H1 (cell line): Measurements from ENCODE around the gene SPAG16. TPM values are rescaled to one million over a fixed set of nuclear protein-coding genes. Genes with fewer than 3 reads are reported as not detected.

ENCODE experiments used
- CTCF ChIA-PET: fragments of 300-600 bp; sonication (Branson Sonifier 250); formaldehyde crosslinking; loops from one replicate; lab custom pipeline; 2021; ENCODE audit not compliant: partially characterized antibody; lab: Charles Lee
- POLR2A ChIA-PET: fragments of 300-600 bp; sonication (Branson Sonifier 250); formaldehyde crosslinking; loops from one replicate; lab custom pipeline; 2021; ENCODE audit warnings: inconsistent platforms; ENCODE audit not compliant: partially characterized antibody; lab: Charles Lee
- DNase-seq, 2 experiments: peaks; one replicate each; pipeline versions ENCODE4 v3.0.0 to v3.0.0-alpha.2; 2010 to 2022; ENCODE audit warnings: low spot score in 2 of 2, low read depth in 1 of 2, mixed read lengths in 1 of 2
- FAIRE-seq: peaks from 2 replicates; lab custom pipeline; 2011; peaks lifted over from hg19 to GRCh38; lab: Jason Lieb, UNC
- H2AFZ ChIP-seq: 2 replicates; pipeline ENCODE4 v1.8.1; 2012; ENCODE audit warnings: low read length, inconsistent platforms
- H2AK5ac ChIP-seq: 2 replicates; pipeline ENCODE4 v1.6.1; 2013; ENCODE audit warnings: low read depth, low read length
- H2BK120ac ChIP-seq: replicated peaks from 2 replicates; pipeline ENCODE3; 2013; ENCODE audit warnings: low read depth, low read length, inconsistent platforms
- H2BK12ac ChIP-seq: 2 replicates; pipeline ENCODE4 v1.6.1; 2013; ENCODE audit warnings: low read depth, low read length
- H2BK15ac ChIP-seq: 2 replicates; pipeline ENCODE4 v1.6.1; 2013; ENCODE audit warnings: low read length
- H2BK20ac ChIP-seq: 2 replicates; pipeline ENCODE4 v1.6.1; 2013; ENCODE audit warnings: low read length
- H2BK5ac ChIP-seq: 2 replicates; pipeline ENCODE4 v1.6.1; 2013; ENCODE audit warnings: low read depth, low read length
- H3K14ac ChIP-seq: 2 replicates; pipeline ENCODE4 v1.6.1; 2013; ENCODE audit warnings: inconsistent platforms; ENCODE audit not compliant: insufficient read length
- H3K18ac ChIP-seq: 2 replicates; pipeline ENCODE4 v1.6.1; 2013; ENCODE audit warnings: low read length; ENCODE audit errors: extremely low read depth
- H3K23ac ChIP-seq: 2 replicates; pipeline ENCODE4 v1.6.1; 2013; ENCODE audit warnings: inconsistent platforms; ENCODE audit not compliant: insufficient read length
- H3K23me2 ChIP-seq: 2 replicates; pipeline ENCODE4 v1.6.1; 2013; ENCODE audit warnings: low read depth, low read length
- H3K27ac ChIP-seq: 2 replicates; pipeline ENCODE4 v1.6.1; 2011; ENCODE audit warnings: low read depth, low read length, inconsistent platforms
- H3K27me3 ChIP-seq, 4 experiments: replicated peaks in 1 of 4; 1 replicate in 1 of 4; 2 replicates in 3 of 4; pipeline versions ENCODE4 v1.6.1 to v1.8.1; 2011 to 2013; ENCODE audit warnings: low read length in 3 of 4, mild to moderate bottlenecking in 3 of 4, inconsistent platforms in 2 of 4, mixed read lengths in 2 of 4, moderate library complexity in 1 of 4; ENCODE audit not compliant: control insufficient read depth in 3 of 4, insufficient read depth in 3 of 4; ENCODE audit errors: extremely low read depth in 1 of 4
- H3K36me3 ChIP-seq, 4 experiments: 2 replicates each; pipeline versions ENCODE4 v1.6.1 to v1.8.1; 2011 to 2013; ENCODE audit warnings: mild to moderate bottlenecking in 4 of 4, low read length in 3 of 4, moderate library complexity in 2 of 4, control low read depth in 1 of 4, inconsistent platforms in 1 of 4; ENCODE audit not compliant: insufficient read depth in 4 of 4, control insufficient read depth in 2 of 4
- H3K4ac ChIP-seq: replicated peaks from 2 replicates; pipeline ENCODE3; 2013; ENCODE audit warnings: low read length, low read depth, mixed read lengths, inconsistent platforms; ENCODE audit not compliant: insufficient read length
- H3K4me1 ChIP-seq, 4 experiments: replicated peaks in 1 of 4; 1 replicate in 1 of 4; 2 replicates in 3 of 4; pipeline versions ENCODE4 v1.6.1 to v1.8.1; 2011 to 2013; ENCODE audit warnings: low read length in 3 of 4, inconsistent platforms in 2 of 4, mixed read lengths in 1 of 4; ENCODE audit not compliant: insufficient read depth in 4 of 4, control insufficient read depth in 3 of 4
- H3K4me2 ChIP-seq, 2 experiments: 2 replicates each; pipeline versions ENCODE4 v1.6.1 to v1.8.1; 2011 to 2013; ENCODE audit warnings: low read depth in 2 of 2, low read length in 2 of 2, control low read depth in 1 of 2, inconsistent platforms in 1 of 2, mild to moderate bottlenecking in 1 of 2; ENCODE audit not compliant: insufficient read depth in 1 of 2
- H3K4me3 ChIP-seq, 4 experiments: fragments of 200-600, 300-600 bp in 1 of 4; sonication (generic), shearing (Covaris generic), sonication (Bioruptor Twin) in 1 of 4; 2 replicates each; pipeline versions ENCODE4 v1.5.1 to v1.8.1; 2011 to 2016; ENCODE audit warnings: low read length in 4 of 4, low read depth in 3 of 4, control low read depth in 2 of 4, inconsistent platforms in 2 of 4, mild to moderate bottlenecking in 2 of 4, mixed read lengths in 1 of 4, moderate library complexity in 1 of 4; ENCODE audit not compliant: insufficient read depth in 2 of 4; ENCODE audit errors: extremely low read depth in 1 of 4
- H3K56ac ChIP-seq: replicated peaks from 2 replicates; pipeline ENCODE3; 2013; ENCODE audit warnings: low read depth, mild to moderate bottlenecking, mixed read lengths, low read length, inconsistent platforms; ENCODE audit not compliant: insufficient read length
- H3K79me1 ChIP-seq: 2 replicates; pipeline ENCODE4 v1.6.1; 2013; ENCODE audit warnings: low read depth, low read length, control low read depth
- H3K79me2 ChIP-seq, 2 experiments: 2 replicates each; pipeline versions ENCODE4 v1.6.1 to v1.8.1; 2012 to 2013; ENCODE audit warnings: low read length in 2 of 2, mild to moderate bottlenecking in 2 of 2, inconsistent platforms in 1 of 2; ENCODE audit not compliant: insufficient read depth in 2 of 2, control insufficient read depth in 1 of 2
- H3K9ac ChIP-seq, 4 experiments: replicated peaks in 1 of 4; 1 replicate in 1 of 4; 2 replicates in 3 of 4; pipeline versions ENCODE4 v1.6.1 to v1.8.1; 2011 to 2013; ENCODE audit warnings: low read depth in 3 of 4, low read length in 3 of 4, control low read depth in 2 of 4, mild to moderate bottlenecking in 2 of 4, moderate library complexity in 2 of 4, inconsistent platforms in 1 of 4; ENCODE audit errors: extremely low read depth in 1 of 4
- H3K9me3 ChIP-seq, 2 experiments: 2 replicates each; pipeline versions ENCODE4 v1.6.1 to v1.8.1; 2012 to 2013; ENCODE audit warnings: mild to moderate bottlenecking in 2 of 2, moderate library complexity in 2 of 2, control low read depth in 1 of 2, inconsistent platforms in 1 of 2, low read depth in 1 of 2, low read length in 1 of 2, mixed read lengths in 1 of 2; ENCODE audit not compliant: insufficient read depth in 2 of 2
- H4K20me1 ChIP-seq, 2 experiments: replicated peaks in 1 of 2; 2 replicates each; pipeline versions ENCODE3 to v1.8.1; 2011 to 2013; ENCODE audit warnings: inconsistent platforms in 2 of 2, low read length in 2 of 2, mild to moderate bottlenecking in 1 of 2; ENCODE audit not compliant: insufficient read depth in 2 of 2, control insufficient read depth in 1 of 2
- H4K5ac ChIP-seq: 2 replicates; pipeline ENCODE4 v1.6.1; 2013; ENCODE audit warnings: low read length, low read depth, mixed read lengths, inconsistent platforms; ENCODE audit not compliant: insufficient read length
- H4K8ac ChIP-seq: 2 replicates; pipeline ENCODE4 v1.8.0; 2013; ENCODE audit warnings: mild to moderate bottlenecking, moderate library complexity, low read length, inconsistent platforms; ENCODE audit not compliant: insufficient read depth; ENCODE audit errors: extremely low read depth
- H4K91ac ChIP-seq: replicated peaks from 2 replicates; pipeline ENCODE3; 2013; ENCODE audit warnings: low read length, mixed read lengths, inconsistent platforms; ENCODE audit not compliant: insufficient read length
- JUND ChIP-seq: IDR thresholded peaks from 2 replicates; pipeline ENCODE4 v1.6.1; 2011; ENCODE audit warnings: mild to moderate bottlenecking, improper control_type of control experiment, low read length
- SP4 ChIP-seq: IDR thresholded peaks from 2 replicates; pipeline ENCODE4 v1.6.1; 2012; ENCODE audit warnings: low read length, inconsistent platforms
- TBP ChIP-seq: IDR thresholded peaks from 2 replicates; pipeline ENCODE4 v1.6.1; 2011; ENCODE audit warnings: low read depth, low read length, improper control_type of control experiment
- WGBS, 2 experiments: shearing (Covaris generic) in 1 of 2; methylation state at CpG; one replicate each; pipeline versions ENCODE4 v1.1.6 to v1.1.7; 2013 to 2015; ENCODE audit warnings: low lambda C conversion rate in 2 of 2, mixed read lengths in 2 of 2, inconsistent platforms in 1 of 2, low coverage in 1 of 2, missing lambda C conversion rate in 1 of 2; ENCODE audit not compliant: insufficient replicate concordance in 2 of 2, insufficient coverage in 1 of 2, insufficient read length in 1 of 2; ENCODE audit errors: extremely low coverage in 1 of 2, missing lambda C conversion rate in 1 of 2; 5-methylcytosine and 5-hydroxymethylcytosine counted together
- polyA plus RNA-seq, 7 experiments: library from polyadenylated mRNA; depleted of rRNA in 3 of 7; stranded (reverse) in 5 of 7; unstranded in 2 of 7; fragments of >200 nt in 5 of 7; fragments of 200-250 nt in 2 of 7; gene quantifications; 1 replicate in 5 of 7; 2 replicates in 1 of 7; 4 replicates in 1 of 7; pipeline versions ENCODE4 v1.2.1 to v1.2.3, GENCODE V29; 2011 to 2013; ENCODE audit warnings: missing spikeins in 2 of 7, mixed read lengths in 2 of 7
- total RNA-seq: library from RNA; stranded (reverse); fragmentation: NEBNext Ultra II Directional; extraction: Animal tissue kit (Norgen Biotek cat#: 25700); gene quantifications from 2 replicates; pipeline ENCODE4 v1.2.1, GENCODE V29; 2021

The SPAG16 gene
- total and polyA plus RNA-seq, 2 of the 8 experiments (the other 6 are each of a cell fraction or from before 2014, with no cell fraction given): 6.0 to 14.9 TPM

- Histone ChIP-seq H3K56ac (no peak overlapping the region), H3K4me2 (peak overlapping the region; percentile 6 to 7; a peak in 2 of 4 replicates), H4K91ac (peak overlapping the region; percentile 4), H3K9me3 (peaks cover 0 to 2% of the 10 kb centered on the region in 2 experiments; a peak in 1 of 4 replicates), H3K23ac (no peak overlapping the region), H3K9ac (no peak overlapping the region), H3K4me3 (0 out of 8 replicates have a peak overlapping the region, but pooled peaks of 1 of the 4 experiments have one; percentile 41), H3K79me2 (no peaks in the 10 kb centered on the region), H4K8ac (no peak overlapping the region), H2BK120ac (no peak overlapping the region), H3K18ac (peak overlapping the region; percentile 84), H4K5ac (no peak overlapping the region), H3K27me3 (no peaks in the 10 kb centered on the region), H2BK20ac (0 out of 2 replicates have a peak overlapping the region, but pooled peaks have one; percentile 68), H3K79me1 (no peaks in the 10 kb centered on the region), H3K27ac (no peak overlapping the region), H3K4ac (no peak overlapping the region), H3K23me2 (no peaks in the 10 kb centered on the region), H3K14ac (no peak overlapping the region), H2AFZ (no peak overlapping the region), H2BK15ac (no peak overlapping the region), H2BK5ac (peak overlapping the region; percentile 76; the same call in 1 of the 2 replicates), H3K36me3 (no peaks in the 10 kb centered on the region), H3K4me1 (peaks cover 3 to 22% (median 12%) of the 10 kb centered on the region in 4 experiments; a peak in 6 of 7 replicates), H2BK12ac (peak overlapping the region; percentile 98), H4K20me1 (no peaks in the 10 kb centered on the region), H2AK5ac (peak overlapping the region; percentile 67; the same call in 1 of the 2 replicates)
- FAIRE-seq: no peak
- ChIA-PET CTCF (interaction anchor here (0.9 kb wide), 1 partner anchor 699 kb away, joined by 3 read pairs; no protein-coding TSS in a partner anchor), POLR2A (interaction anchor here (1.3 kb wide), 1 partner anchor 10 kb away, joined by 3 read pairs; no protein-coding TSS in a partner anchor)
- TF ChIP-seq SP4: no peak
- 0 out of 2 replicates have a peak, but pooled peaks have one; percentile 18 for TF ChIP-seq TBP
- peak; percentile 71 for TF ChIP-seq JUND
- WGBS, 2 experiments: 48% methylated on average over 6 of the region's 6 CpGs; no CpG with 5 or more reads in 1 of the 2 experiments
- no peak for DNase-seq
These were observed 841.9 kb downstream of the SPAG16 start for GRCh38 chr2:214126135-214126534.
